ENCODE results near the gene VPS16. TPM values are rescaled to one million over a fixed set of nuclear protein-coding genes. Genes with fewer than 3 reads are reported as not detected.

Gene VPS16
- total RNA-seq, 6 experiments from 2014 or later, result 17.2 to 22.2 (median 19.1) TPM

- Histone ChIP-seq H3K4me3 (no peak overlapping the region), H3K9me3 (no peaks in the 10 kb centered on the region), H3K27ac (no peak overlapping the region), H3K36me3 (no peaks in the 10 kb centered on the region), H3K4me1 (no peaks in the 10 kb centered on the region), H3K27me3 (no peaks in the 10 kb centered on the region)
- intact Hi-C loops (cut with DNase I), result no loop called here
- DNase-seq, result no peak
- no peak for ATAC-seq
- no peak for TF ChIP-seq CTCF (IDR thresholded peaks at IDR 0.05)
- no peak for TF ChIP-seq POLR2A (IDR thresholded peaks at IDR 0.05)
- WGBS (ENCODE audit: insufficient coverage, low coverage, low lambda C conversion rate, missing lambda C conversion rate), result 78% methylated on average over 3 of the region's 3 CpGs
Measured at GRCh38 chr20:2883726-2884637, 43.4 kb downstream of the VPS16 start.

- DNase-seq, result no peak
- intact Hi-C loops (cut with DNase I), result no loop called here
- no peak for ATAC-seq
- 86% methylated on average over 3 of the region's 3 CpGs for WGBS (ENCODE audit: insufficient coverage, low coverage, low lambda C conversion rate, missing lambda C conversion rate)
- Histone ChIP-seq H3K36me3 (no peaks in the 10 kb centered on the region), H3K4me3 (no peak overlapping the region), H3K9me3 (no peaks in the 10 kb centered on the region), H3K27ac (no peak overlapping the region), H3K27me3 (no peaks in the 10 kb centered on the region), H3K4me1 (no peaks in the 10 kb centered on the region)
- no peak for TF ChIP-seq CTCF (IDR thresholded peaks at IDR 0.05)
- no peak for TF ChIP-seq POLR2A (IDR thresholded peaks at IDR 0.05)
Measured at GRCh38 chr20:2887715-2888114, 47.2 kb downstream of the VPS16 start.

- DNase-seq, result no peak
- intact Hi-C loops (cut with DNase I), result no loop called here
- no peaks in the 10 kb centered on the region for H3K36me3 ChIP-seq
- H3K27ac ChIP-seq, result no peak overlapping the region
- no peak for ATAC-seq
- WGBS (ENCODE audit: insufficient coverage, low coverage, low lambda C conversion rate, missing lambda C conversion rate), result 88% methylated on average over 1 of the region's 4 CpGs
- no peaks in the 10 kb centered on the region for H3K9me3 ChIP-seq
- TF ChIP-seq POLR2A (IDR thresholded peaks at IDR 0.05) (no peak), CTCF (IDR thresholded peaks at IDR 0.05) (no peak)
- no peaks in the 10 kb centered on the region for H3K27me3 ChIP-seq
- H3K4me1 ChIP-seq, result no peaks in the 10 kb centered on the region
- H3K4me3 ChIP-seq, result no peak overlapping the region
Measured at GRCh38 chr20:2888224-2888955, 47.8 kb downstream of the VPS16 start.

- ATAC-seq, result no peak
- DNase-seq, result no peak
- Histone ChIP-seq H3K4me1 (no peaks in the 10 kb centered on the region), H3K4me3 (no peak overlapping the region), H3K27me3 (no peaks in the 10 kb centered on the region), H3K27ac (no peak overlapping the region), H3K9me3 (no peaks in the 10 kb centered on the region), H3K36me3 (no peaks in the 10 kb centered on the region)
- WGBS (ENCODE audit: insufficient coverage, low coverage, low lambda C conversion rate, missing lambda C conversion rate), result 100% methylated on average over 1 of the region's 1 CpG
- TF ChIP-seq POLR2A (IDR thresholded peaks at IDR 0.05) (no peak), CTCF (IDR thresholded peaks at IDR 0.05) (no peak)
- intact Hi-C loops (cut with DNase I), result no loop called here
Measured at GRCh38 chr20:2889209-2889608, 48.7 kb downstream of the VPS16 start.
